ENCODE results near the gene OR6N1. TPM values are rescaled to one million over a fixed set of nuclear protein-coding genes. Genes with fewer than 3 reads are reported as not detected.

OR6N1 gene
- total and polyA plus RNA-seq, 9 of the 15 experiments (the other 6 are each of a cell fraction or from before 2014, with no cell fraction given): 0.01 to 0.07 TPM; not detected in 7

DNA sequence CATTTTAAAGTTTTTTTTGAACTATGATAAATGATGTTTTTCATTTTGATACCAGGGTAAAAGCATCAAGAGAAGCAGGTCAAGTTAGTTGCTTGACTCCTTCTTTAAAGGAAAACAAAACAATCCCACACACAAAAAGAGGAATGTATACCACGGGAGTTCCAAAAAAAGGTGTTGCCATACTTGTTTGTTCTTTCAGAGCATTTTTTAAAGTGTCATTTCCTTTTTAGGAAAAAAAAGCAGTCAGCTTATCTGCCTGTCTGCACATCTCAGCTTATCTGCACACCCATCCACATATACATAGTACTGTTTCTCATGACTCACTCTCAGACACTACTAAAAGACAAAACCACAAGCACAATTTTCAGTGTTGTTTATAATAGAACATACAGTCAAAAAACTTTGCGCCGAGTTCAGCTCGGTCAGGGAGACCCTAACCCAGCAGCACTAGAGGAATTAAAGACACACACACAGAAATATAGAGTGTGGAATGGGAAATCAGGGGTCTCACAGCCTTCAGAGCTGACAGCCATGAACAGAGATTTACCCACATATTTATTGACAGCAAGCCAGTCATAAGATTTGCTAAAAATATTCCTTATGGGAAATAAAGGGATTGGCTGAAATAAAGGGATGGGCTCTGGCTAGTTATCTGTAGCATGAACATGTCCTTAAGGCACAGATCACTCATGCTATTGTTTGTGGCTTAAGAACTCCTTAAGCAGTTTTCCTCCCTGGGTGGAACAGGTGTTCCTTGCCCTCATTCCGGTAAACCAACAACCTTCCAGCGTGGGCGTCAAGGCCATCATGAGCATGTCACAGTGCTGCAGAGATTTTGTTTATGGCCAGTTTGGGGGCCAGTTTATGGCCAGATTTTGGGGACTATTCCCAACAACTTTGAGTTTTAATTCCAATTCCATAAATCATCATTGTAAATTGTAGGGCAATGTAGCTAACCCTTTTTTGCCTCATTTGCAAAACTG is 47.8 kb upstream of the OR6N1 start (continued):
- no peak for TF ChIP-seq MYBL2 (IDR thresholded peaks at IDR 0.05; ENCODE audit: low read depth)
- no peak for TF ChIP-seq MYBL2 (CRISPR knock-in tag; IDR thresholded peaks at IDR 0.05; ENCODE audit: borderline replicate concordance)
- no peak for TF ChIP-seq NFYB (IDR thresholded peaks at IDR 0.05; ENCODE audit: extremely low read depth, insufficient read length)
- TF ChIP-seq CBFB (CRISPR knock-in tag; IDR thresholded peaks at IDR 0.05): no peak
- no peak for TF ChIP-seq MYC (IDR thresholded peaks at IDR 0.05; ENCODE audit: low read depth, low read length)
- no peak for TF ChIP-seq MYC (CRISPR knock-in tag; IDR thresholded peaks at IDR 0.05; ENCODE audit: borderline replicate concordance, low read depth)
- peak; percentile 98 for TF ChIP-seq ARID1B (IDR thresholded peaks at IDR 0.05)
- peak; percentile 91 for TF ChIP-seq HDAC3 (IDR thresholded peaks at IDR 0.05; ENCODE audit: borderline replicate concordance, partially characterized antibody)
- no peak for TF ChIP-seq ZNF518B (CRISPR knock-in tag; IDR thresholded peaks at IDR 0.05)
- TF ChIP-seq ZNF830 (CRISPR knock-in tag; IDR thresholded peaks at IDR 0.05): no peak
- TF ChIP-seq, protein P1, sequence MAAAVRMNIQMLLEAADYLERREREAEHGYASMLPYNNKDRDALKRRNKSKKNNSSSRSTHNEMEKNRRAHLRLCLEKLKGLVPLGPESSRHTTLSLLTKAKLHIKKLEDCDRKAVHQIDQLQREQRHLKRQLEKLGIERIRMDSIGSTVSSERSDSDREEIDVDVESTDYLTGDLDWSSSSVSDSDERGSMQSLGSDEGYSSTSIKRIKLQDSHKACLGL (CRISPR knock-in tag; IDR thresholded peaks at IDR 0.05; ENCODE audit: borderline replicate concordance, poor library complexity, severe bottlenecking): no peak
- TF ChIP-seq GATA2 (CRISPR knock-in tag; IDR thresholded peaks at IDR 0.05): peak; percentile 92
- TF ChIP-seq KDM2B (CRISPR knock-in tag; IDR thresholded peaks at IDR 0.05): no peak
- peak; percentile 84 to 96; a peak in 3 of 4 replicates for TF ChIP-seq TBL1XR1 (IDR thresholded peaks at IDR 0.05; ENCODE audit: low read length in 2 of 2)
- no peak for TF ChIP-seq PRPF4 (IDR thresholded peaks at IDR 0.05; ENCODE audit: insufficient read depth, low read depth, low read length, poor library complexity, severe bottlenecking)
- TF ChIP-seq ZNF274 (IDR thresholded peaks at IDR 0.05; ENCODE audit: borderline replicate concordance, low read depth, low read length): no peak
- TF ChIP-seq HIVEP1 (CRISPR knock-in tag; IDR thresholded peaks at IDR 0.05): no peak
- no peak; the same call in 1 of the 2 replicates for TF ChIP-seq PYGO2 (tag; IDR thresholded peaks at IDR 0.05)
- no peak for TF ChIP-seq NR2F6 (CRISPR knock-in tag; IDR thresholded peaks at IDR 0.05)
- TF ChIP-seq MXI1 (IDR thresholded peaks at IDR 0.05; ENCODE audit: low read depth, low read length): no peak
- no peak for TF ChIP-seq TEAD2 (tag; IDR thresholded peaks at IDR 0.05)
- no peak for TF ChIP-seq KLF13 (tag; IDR thresholded peaks at IDR 0.05; ENCODE audit: borderline replicate concordance, low read depth)
- TF ChIP-seq POU5F1 (IDR thresholded peaks at IDR 0.05; ENCODE audit: borderline replicate concordance, low read depth, low read length, partially characterized antibody): no peak
- TF ChIP-seq NUFIP1 (IDR thresholded peaks at IDR 0.05; ENCODE audit: partially characterized antibody): no peak
- no peak for TF ChIP-seq ZBTB7A (IDR thresholded peaks at IDR 0.05; ENCODE audit: borderline replicate concordance, control insufficient read depth, low read depth, low read length)

Data from K562 (cell line).